MM.1S (cell line): ENCODE measurements around the gene KIF16B.

Source experiments
- EZH2 ChIP-seq: fragments of 300-600 bp; sonication (generic); optimal IDR thresholded peaks from 2 replicates; pipeline ENCODE3; 2017; ENCODE audit warnings: low read depth, mild to moderate bottlenecking, antibody characterized with exemption, low read length, mixed read lengths
- EZH2phosphoT487 ChIP-seq: fragments of 300-600 bp; sonication (generic); IDR thresholded peaks from 2 replicates; pipeline ENCODE4 v1.6.1; 2018; ENCODE audit warnings: antibody characterized with exemption, low read length
- TF ChIP-seq, protein P1 (sequence below): fragments of 300-600 bp; sonication (generic); IDR thresholded peaks from 2 replicates; pipeline ENCODE4 v1.5.1; 2016; ENCODE audit warnings: antibody characterized with exemption, low read length, mixed read lengths

DNA sequence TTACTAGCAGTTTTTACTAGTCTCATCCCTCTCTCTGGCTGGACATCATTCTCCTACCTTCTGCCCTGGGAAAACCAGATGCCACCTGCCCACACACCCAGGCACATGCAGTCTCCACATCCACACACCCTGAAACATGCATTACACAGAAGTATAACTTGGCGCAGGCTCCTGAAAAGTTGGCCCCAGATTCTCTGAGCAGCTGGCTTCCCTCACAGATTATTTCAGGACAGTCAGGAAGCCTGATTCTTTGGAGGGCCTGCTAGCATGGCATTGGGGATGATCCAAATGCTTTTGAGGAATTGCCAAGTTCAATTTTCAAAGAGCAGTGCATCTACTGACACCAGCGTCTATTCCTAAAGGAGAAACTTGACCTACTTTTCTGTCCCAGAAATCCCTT lies 27.8 kb upstream of the KIF16B start:
- TF ChIP-seq, protein P1, sequence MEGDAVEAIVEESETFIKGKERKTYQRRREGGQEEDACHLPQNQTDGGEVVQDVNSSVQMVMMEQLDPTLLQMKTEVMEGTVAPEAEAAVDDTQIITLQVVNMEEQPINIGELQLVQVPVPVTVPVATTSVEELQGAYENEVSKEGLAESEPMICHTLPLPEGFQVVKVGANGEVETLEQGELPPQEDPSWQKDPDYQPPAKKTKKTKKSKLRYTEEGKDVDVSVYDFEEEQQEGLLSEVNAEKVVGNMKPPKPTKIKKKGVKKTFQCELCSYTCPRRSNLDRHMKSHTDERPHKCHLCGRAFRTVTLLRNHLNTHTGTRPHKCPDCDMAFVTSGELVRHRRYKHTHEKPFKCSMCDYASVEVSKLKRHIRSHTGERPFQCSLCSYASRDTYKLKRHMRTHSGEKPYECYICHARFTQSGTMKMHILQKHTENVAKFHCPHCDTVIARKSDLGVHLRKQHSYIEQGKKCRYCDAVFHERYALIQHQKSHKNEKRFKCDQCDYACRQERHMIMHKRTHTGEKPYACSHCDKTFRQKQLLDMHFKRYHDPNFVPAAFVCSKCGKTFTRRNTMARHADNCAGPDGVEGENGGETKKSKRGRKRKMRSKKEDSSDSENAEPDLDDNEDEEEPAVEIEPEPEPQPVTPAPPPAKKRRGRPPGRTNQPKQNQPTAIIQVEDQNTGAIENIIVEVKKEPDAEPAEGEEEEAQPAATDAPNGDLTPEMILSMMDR: no peak
- TF ChIP-seq EZH2 (no peak), EZH2phosphoT487 (no peak)
